NCI-H146 treated with DMSO at 0.1 percent for 48 hours (cell line): ENCODE data around the gene ADK.
A peak's percentile ranks its signal among the peaks of the same experiment; 100 is the strongest.
"Not testable (repeated sequence)": the region's sequence is repeated elsewhere in the genome, so short reads cannot be mapped to it uniquely, and the experiment has no call there.

Source experiments
- DNase-seq: peaks from one replicate; lab custom pipeline; 2025; ENCODE audit not compliant: unreplicated experiment; lab: John Stamatoyannopoulos, UW

Gene ADK

DNA sequence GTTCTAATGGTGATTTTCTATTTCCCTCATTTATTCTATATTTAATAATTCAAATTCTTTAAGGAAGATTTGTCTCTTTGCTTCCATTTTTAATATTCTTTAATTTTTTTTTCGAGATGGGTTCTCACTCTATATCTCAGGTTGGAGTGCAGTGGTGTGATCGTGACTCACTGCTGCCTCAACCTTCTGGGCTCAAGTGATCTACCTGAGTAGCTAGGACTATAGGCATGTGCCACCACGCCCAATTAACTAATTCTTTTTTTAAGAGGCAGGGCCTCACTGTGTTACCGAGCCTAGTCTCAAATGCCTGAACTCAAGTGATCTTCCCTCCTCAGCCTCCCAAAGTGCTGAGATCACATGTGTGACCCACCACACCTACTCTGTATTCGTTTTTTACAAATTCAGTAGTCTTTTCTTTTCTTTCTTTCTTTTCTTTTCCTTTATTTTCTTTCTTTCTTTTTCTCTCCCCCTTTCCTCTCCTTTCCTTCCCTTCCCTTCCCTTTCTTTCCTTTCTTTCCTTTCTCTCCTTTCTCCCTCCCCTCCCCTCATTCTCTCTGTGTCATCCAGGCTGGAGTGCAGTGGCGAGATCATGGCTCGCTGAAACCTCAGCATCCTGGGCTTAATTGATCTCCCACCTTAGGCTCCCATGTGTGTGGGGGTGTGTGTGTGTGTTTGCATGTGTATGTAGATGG is 323.1 kb downstream of the ADK start:
- no peak for DNase-seq

DNA sequence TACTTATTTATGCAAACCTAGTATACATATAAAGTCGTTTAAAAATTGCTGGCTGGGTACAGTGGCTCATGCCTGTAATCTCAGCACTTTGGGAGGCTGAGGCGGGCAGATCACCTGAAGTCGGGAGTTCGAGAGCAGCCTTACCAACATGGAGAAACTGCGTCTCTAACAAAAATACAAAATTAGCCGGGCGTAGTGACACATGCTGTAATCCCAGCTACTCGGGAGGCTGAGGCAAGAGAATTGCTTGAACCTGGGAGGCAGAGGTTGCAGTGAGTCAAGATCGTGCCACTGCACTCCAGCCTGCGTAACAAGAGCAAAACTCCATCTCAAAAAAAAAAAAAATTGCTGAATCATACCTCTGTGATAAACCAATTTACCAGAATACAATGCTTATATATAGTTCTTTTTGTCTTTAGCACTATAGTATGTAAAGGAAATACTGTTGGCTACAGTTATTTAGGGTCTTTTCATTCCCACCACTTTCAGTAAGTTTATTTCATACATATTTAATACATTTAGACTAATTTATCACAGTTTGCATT is 325.2 kb downstream of the ADK start:
- DNase-seq = not testable (repeated sequence)

DNA sequence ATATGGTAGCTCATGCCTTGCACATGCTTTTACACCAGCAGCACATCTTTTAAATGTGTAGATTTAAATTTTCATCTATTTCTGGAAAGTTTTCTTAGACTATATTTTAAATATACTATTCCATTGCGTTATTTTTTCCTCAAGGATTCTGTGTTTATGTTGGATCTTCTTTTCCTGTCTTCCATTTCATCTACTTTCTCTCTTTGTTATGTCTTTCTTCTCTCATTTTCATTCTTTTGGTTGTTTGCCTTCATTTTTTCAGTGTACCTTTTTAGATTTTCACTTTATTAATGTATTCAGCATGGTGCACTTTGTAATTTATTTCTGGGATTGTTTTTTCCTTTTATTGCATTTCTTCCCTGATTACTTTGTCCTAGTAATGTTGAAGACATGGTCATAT is 329.8 kb downstream of the ADK start:
- DNase-seq = no peak

DNA sequence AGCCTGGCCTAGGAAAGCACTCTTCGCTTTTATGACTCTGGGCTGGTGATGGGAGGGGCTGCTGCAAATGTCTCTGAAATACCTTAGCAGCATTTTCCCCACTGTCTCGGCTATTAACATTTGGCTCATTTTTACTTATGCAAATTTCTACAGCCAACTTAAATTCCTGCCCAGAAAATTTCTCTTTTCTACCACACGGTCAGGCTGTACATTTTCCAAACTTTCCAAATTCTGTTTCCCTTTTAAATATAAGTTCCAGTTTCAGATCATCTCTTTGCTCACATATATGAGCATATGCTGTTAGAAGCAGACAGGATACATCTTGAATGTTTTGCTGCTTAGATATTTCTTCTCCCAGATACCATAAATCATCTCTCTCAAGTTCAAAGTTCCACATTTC is 332.3 kb downstream of the ADK start:
- no peak for DNase-seq

DNA sequence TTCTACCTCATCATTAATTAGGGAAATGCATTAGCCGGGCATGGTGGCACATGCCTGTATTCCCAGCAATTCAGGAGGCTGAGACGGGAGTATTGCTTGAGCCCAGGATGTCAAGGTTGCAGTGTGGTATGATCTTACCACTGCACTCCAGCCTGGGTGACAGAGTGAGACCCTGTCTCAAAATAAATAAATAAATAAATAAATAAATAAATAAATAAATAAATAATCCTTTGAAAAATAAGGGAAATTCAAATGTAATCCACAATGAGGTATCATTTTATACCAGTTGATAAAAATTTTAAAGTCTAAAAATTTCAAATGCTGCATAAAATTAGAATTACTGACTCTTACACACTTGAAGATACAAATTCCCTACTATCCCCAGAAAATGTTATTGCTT is 334.3 kb downstream of the ADK start:
- no peak for DNase-seq

DNA sequence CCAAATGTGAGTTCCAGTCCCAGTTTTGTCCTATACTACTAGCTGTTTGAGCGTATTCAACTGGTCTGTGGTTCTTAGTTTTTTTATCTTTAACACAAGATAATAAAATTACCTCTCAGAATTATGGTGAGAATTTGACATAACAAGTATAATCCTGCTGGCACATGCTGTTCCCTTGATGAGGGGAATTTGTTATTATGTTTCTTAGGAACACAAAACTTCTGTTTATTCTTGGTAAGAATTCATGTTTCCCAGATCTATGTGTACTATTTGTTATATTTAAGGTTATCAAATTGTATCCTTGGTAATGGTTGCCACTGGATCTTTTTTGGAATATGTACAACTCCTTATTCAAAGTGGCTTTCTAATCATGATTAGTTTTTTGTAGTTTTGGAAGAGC is 335.6 kb downstream of the ADK start:
- no peak for DNase-seq

DNA sequence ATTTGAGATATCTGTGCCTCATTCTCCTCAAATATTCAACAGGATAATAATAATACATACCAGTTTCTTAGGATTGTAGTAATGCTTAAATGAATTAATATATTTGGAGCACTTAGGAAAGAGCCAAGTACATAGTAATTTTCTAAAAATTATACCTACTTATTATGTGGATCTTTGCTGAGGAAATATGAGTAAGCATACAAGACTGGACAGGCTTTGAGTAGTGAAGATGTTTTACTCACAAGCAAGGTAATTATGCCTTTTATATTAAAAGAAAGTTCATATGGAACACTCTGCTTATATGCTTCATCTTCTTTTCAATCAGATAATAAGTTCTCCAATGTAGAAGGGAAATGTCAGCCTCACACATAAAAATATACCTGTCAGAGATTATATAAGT is 337.9 kb downstream of the ADK start:
- DNase-seq = no peak

DNA sequence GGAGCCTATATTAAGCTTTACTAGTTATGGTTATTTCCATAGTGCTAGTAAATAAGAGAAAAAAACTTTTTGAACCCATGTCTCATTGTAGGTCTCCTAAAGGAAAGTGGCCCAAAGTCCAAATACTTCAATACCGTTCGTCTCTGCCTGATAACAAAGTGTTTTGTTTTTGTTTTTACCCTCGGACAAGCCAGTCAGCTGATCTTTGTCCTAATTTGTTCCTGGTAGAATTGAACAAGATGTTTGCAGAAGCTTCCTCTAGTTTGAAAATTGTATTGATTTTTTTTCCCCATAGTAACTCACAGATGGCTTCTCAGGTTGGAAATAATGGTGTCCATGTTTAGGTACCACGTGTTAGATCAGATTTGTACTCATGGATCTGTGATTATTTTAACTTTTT is 339.5 kb downstream of the ADK start:
- DNase-seq = peak; percentile 28

DNA sequence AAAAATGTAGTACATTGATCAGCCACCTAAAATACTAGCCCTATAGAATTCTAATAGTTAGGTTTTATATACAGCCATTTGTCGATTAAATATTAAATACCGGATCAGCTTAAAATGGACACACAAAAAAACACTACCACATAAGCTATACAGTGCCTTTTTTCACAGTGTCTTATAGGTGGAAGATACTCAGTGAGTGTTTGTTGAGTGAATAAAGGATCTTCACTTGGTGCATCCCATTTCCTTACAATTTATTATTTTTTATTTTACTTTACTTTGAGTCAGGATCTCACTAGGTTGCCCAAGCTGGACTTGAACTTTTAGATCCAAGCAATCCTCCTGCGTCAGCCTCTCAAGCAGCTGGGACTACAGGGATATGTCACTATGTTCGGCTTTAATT is 340.0 kb downstream of the ADK start:
- DNase-seq = no peak

DNA sequence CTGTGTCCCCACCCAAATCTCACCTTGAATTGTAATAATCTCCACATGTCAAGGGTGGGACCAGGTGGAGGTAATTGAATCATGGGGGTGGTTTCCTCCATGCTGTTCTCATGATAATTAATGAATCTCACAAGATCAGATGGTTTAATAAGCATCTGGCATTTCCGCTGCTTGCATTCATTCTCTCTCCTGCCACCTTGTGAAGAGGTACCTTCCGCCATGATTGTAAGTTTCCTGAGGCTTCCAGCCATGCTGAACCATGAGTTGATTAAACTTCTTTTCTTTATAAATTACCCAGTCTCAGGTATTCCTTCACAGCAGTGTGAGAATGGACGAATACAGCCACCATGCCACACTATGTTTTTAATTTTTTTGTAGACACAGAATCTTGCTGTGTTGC is 345.3 kb downstream of the ADK start:
- DNase-seq = not testable (repeated sequence)

DNA sequence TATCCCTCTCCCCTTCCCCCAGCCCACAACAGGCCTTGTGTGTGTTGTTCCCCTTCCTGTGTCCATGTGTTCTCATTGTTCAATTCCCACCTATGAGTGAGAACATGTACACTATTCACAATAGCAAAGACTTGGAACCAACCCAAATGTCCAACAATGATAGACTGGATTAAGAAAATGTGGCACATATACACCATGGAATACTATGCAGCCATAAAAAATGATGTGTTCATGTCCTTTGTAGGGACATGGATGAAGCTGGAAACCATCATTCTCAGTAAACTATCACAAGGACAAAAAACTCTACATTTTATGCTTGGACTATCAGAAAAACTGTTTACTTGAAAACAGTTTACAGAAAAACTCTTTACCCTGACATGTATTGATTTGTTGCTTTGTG is 347.6 kb downstream of the ADK start:
- DNase-seq = not testable (repeated sequence)

DNA sequence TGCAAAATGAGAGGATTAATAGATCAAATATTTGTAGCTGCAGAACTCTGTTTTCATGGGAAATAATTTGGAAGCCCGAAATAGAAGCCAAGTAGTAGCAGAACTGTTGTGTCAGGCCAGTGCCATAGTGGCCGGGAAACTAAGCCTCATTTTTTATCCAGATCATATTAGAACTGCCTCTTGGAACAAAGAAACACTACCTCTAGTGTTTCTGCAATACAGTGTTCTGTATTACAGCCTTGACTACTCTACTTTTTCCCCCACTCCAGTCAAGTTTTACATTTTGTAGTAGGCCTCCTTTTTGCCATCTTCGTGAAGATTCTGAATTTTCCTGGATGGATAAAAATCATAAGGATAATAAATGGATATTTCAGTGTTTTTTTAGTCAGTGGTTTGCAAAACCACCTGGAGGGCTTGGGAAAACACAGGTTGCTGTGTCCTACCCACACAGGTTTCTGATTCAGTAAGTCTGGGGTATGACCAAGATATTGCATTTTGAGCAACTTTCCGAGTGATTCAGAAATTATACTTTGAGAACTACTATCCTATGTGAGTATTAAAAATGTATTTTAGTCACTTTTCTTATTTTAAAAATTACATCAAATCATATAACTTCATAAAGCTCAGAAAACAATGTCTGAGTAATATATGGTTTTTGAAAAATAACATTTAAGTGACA is 349.1 kb downstream of the ADK start:
- DNase-seq = no peak

DNA sequence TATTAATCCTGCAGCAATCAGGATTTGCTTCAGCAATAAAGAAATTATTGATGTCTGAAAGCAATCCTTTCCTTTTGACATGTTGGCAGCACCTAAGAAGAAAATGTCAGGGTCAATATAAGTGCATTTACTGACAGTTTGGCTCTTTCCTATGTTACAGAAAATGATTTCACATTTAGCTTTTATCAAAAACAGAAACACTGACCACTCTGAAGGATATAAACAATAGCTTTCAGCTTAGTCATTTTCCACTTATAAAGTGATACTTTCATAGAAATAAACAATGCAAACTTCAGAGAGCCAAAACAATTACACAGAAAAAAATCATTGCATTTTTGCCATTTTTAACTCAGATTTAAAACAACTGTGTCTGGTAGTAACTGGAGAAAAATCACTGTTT is 349.8 kb downstream of the ADK start:
- DNase-seq = no peak

DNA sequence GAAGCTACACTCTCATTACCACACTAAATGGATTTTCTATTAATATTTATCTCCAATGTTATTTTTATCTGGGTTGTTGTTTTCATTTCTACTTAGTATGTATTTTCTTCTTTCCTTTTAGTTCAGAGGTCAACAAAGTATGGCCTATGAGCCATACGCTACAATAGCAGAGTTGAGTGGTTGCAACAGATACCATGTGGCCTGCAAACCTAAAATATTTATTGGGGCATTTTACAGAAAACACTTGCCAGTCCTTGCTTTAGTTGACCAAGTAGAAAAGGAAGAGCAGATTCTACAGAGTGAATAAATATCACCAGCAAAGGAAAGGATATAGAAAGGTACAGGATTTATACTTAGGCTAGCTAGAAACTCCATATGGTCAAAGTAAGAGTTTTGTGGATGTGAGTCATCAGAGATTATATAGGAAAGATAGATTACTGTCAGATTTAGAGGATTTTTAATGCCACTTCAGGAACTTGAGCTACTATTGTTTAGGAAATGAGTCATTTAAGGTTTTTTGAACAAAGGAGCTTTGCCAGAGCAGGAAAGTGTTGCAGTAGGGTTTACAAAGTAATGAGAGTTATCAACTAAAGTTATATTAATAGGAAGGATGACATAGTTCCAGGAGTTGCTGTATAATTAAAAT is 352.1 kb downstream of the ADK start:
- no peak for DNase-seq

DNA sequence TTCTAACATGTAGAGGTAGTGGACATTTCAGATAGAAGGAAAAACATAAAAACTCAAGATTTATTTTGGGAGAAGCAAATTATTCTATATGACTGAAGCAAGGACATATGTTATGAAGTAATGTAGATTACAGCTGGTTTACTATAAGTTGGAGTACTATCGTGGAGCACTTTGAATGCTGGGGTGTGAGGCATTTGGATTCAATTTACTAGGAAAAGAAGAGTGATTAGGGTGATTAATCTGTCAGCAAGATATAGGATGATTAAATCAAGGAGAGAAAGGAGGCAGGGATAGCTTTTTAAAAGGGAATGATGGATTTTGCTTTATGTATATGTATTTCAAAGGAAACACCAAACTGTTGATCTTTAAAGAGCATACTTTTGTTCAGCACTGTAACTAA is 356.9 kb downstream of the ADK start:
- no peak for DNase-seq

DNA sequence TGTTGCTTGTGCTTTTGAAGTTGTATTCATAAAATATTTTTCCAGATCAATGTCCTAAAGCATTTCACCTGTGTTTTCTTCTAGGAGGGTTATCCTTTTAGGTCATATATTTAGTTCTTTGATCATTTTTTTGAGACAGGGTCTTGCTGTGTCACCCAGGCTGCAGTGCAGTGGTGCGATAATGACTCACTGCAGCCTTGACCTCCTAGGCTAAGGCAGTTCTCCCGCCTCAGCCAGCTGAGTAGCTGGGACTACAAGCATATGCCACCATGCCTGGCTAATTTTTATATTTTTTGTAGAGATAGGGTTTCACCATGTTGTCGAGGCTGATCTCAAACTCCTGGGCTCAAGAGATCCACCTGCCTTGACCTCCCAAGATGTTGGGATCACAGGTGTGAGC is 359.6 kb downstream of the ADK start:
- no peak for DNase-seq

DNA sequence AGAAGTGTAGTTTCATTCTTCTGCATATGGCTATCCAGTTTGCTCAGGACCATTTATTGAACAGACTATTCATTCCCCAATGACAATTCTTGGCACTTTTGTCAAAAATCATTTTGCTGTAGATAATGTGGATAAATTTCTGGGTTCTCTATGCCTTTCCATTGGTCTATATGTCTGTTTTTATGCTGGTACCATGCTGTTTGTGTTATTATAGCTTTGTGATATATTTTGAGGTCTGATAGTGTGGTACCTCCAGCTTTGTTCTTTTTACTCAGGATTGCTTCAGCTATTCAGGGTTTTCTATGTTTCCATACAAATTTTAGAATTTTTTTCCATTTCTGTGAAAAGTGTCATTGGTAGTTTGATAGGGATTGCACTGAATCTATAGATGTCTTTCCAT is 360.0 kb downstream of the ADK start:
- DNase-seq = no peak

DNA sequence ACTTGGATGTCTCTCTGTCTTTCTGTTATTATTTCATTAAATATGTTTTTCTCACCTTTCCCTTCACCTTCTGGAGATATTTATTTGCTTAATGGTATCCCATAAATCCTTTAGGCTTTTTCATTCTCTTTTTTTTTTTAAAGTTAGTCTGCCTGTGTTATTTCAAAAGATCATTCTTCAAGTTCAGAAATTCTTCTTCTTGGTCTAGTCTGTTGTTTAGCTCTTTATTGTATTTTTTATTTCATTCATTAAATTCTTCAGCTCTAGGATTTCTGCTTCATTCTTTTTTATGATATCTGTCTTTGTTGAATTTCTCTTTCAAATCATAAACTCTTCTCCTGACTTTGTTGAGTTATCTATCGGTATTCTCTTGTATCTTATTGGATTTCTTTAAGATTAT is 363.3 kb downstream of the ADK start:
- no peak for DNase-seq

DNA sequence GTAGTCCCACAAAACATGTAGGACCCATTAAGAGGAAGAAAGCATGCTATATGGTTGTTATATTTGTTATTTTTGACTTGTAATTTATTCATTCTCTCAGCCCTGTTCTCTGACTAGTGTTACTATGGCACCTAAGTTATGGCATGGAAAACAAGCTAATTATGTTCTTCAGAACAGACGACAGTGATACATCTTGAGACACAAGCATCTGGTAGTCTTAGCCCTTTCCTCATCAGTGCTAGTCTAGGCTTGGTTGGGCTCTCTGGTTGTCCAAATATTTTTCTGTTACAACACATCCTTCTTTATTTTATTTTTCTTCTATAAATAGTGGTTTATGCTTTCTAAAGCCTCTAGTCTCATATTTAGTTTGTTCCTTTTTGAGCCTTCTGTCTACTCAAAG is 367.0 kb downstream of the ADK start:
- DNase-seq = no peak

DNA sequence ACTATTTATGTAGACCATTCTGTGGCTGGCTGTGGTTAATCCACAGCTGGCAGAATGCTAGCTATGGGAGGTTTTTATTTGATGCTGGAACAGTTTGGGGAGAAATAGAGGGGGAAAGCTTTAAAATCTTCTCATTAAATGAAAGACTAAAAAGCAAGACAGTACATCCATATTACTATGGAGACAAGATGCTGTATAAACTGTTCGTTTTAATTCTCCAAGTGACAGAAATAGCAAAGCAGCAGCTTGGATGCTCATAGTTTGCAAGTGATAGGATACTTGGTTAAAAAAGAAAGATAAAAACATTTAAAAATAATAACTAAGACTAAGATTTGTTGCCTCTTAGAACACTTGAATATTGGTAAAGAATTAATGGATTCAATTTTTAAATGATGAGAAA is 370.5 kb downstream of the ADK start:
- no peak for DNase-seq

DNA sequence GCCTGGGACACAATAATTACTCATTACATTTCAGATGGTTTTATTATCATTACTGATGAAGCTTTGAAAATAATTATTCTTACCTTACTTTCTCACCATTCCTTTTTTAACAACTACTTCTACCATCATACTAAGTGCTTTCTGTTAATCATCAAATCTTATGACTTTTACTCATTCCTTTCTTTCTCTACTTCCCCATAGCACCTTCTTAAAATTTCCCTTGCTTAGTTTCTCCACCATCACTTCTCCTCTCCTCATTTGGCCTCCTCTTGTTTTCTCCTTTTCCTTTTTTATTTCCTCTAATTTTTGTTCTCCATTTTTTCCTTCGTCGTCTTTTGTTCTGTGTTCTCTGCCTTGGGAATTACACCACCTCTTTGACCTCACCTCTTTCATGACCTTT is 372.2 kb downstream of the ADK start:
- no peak for DNase-seq

DNA sequence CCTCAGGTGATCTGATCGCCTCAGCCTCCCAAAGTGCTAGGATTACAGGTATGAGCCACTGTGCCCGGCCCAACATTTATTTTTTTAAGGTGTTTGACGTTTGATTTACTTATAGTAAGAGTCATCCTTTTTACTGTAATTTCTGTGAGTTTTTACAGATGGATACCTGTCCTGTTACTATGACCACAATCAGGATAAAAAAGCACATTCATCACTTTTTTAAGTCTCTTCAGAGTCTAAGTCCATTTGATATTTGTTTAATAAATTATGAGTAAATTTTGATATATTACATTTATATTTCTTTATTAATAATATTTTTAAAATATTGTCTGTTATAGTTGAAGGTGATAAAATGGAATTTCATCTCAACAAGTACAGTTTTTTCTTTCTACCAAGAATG is 374.9 kb downstream of the ADK start:
- DNase-seq = no peak
